ENCODE results near the gene CCDC148. TPM values are rescaled to one million over a fixed set of nuclear protein-coding genes. Genes with fewer than 3 reads are reported as not detected.

Gene CCDC148
- polyA plus RNA-seq, 1 experiment, result 0.22 TPM

DNA sequence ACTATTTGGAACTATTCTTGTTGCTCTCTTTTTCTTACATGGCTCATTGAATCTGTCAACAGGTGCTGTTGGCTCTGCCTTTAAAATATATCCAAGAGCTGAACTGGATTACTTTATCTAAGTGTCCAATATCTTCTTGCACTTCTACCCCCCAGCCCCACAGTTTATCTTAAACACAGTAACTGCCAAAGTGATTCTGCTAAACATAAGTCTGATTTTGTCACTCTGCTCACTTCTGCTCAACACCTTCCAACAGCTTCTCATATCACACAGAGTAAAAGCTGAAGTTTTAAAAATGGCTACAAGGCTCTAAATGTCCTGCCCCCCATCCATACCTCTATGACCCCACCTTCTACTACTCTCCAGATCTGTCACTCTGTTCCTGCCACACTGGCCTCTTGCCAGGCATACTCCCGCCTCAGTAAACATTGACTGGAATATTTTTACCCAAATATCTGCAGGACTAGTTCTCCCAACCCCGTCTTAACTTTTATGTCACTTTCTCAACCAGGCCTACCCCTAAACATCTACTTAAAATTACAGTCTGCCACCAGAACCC is 130.7 kb downstream of the CCDC148 start:
- Histone ChIP-seq H3K9me3 (ENCODE audit: control insufficient read depth, insufficient read depth, low read length) (no peaks in the 10 kb centered on the region), H3K27me3 (ENCODE audit: control insufficient read depth, insufficient read depth, low read length) (no peaks in the 10 kb centered on the region), H3K4me3 (ENCODE audit: low read depth, low read length) (no peak overlapping the region), H3K27ac (ENCODE audit: low read depth, low read length) (no peak overlapping the region)
- no peak for DNase-seq (ENCODE audit: low read depth, low spot score)
- TF ChIP-seq CTCF (IDR thresholded peaks at IDR 0.05; ENCODE audit: low read depth, low read length), result no peak
- CTCF ChIA-PET, result no interaction called here
- POLR2A ChIA-PET, result no interaction called here

DNA sequence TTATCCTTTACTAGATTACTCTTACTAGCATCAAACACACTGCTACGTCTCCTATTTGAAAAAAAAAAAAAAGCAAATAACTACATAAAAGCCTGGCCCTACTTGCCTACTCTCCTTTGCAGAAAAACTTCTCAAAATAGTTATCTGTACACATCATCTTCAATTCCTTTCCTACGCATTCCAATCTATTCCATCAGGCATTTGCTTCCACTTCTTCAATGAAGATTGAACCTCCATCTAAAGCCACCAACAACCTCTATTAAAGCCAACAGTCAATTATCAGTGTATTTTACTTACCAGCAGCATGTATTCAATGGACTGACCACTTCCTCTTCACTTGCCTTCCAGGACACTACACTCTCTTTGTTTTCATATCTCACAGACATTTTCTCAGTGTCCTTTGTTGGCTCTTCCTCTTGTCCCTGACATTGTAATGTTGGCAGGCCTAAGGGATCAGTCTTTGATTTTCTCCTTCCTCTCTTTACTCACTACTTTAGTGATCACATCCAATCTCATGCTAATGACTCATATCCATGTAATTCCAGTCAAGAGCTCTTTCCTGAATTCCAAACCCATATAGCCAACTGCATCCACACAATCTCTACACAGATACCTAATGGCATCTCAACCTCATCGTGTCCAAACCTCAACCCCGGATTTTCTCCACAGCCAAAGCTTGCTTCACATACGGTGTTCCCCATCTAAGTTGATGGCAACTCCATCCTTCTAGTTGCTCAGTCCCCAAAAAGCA is 131.3 kb downstream of the CCDC148 start:
- CTCF ChIA-PET, result no interaction called here
- no peaks in the 10 kb centered on the region for H3K27me3 ChIP-seq (ENCODE audit: control insufficient read depth, insufficient read depth, low read length)
- no peak for DNase-seq (ENCODE audit: low read depth, low spot score)
- POLR2A ChIA-PET, result no interaction called here
- TF ChIP-seq CTCF (IDR thresholded peaks at IDR 0.05; ENCODE audit: low read depth, low read length), result no peak
- no peaks in the 10 kb centered on the region for H3K9me3 ChIP-seq (ENCODE audit: control insufficient read depth, insufficient read depth, low read length)
- H3K4me3 ChIP-seq (ENCODE audit: low read depth, low read length), result no peak overlapping the region
- H3K27ac ChIP-seq (ENCODE audit: low read depth, low read length), result no peak overlapping the region

- no peak for TF ChIP-seq CTCF (IDR thresholded peaks at IDR 0.05; ENCODE audit: low read depth, low read length)
- CTCF ChIA-PET, result interaction anchor here (1.3 kb wide), 1 partner anchor 422 kb away, joined by 3 read pairs; no protein-coding TSS in a partner anchor
- POLR2A ChIA-PET, result no interaction called here
- Histone ChIP-seq H3K27ac (ENCODE audit: low read depth, low read length) (no peak overlapping the region), H3K27me3 (ENCODE audit: control insufficient read depth, insufficient read depth, low read length) (no peaks in the 10 kb centered on the region), H3K4me3 (ENCODE audit: low read depth, low read length) (no peak overlapping the region), H3K9me3 (ENCODE audit: control insufficient read depth, insufficient read depth, low read length) (no peaks in the 10 kb centered on the region)
- DNase-seq (ENCODE audit: low read depth, low spot score), result no peak
Observed at GRCh38 chr2:158323381-158323780, 133.2 kb downstream of the CCDC148 start.

DNA sequence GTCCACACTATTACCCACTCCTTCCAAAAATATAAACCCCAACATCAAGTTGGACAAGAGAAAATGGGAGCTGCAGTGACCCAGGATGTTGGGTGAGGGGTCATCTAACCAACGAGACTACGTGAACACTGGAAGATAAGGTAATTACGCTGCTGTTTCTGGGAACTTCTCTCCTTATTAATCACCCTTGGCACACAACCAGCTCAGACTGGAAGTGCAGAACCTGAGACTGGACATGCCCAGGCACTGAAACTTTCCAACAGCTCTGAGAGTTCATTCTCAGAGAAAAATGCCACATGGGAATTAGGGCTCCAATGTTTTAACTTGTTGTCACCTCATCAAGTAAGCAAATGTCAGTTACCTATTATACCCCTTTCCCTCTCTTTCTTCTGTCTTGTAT is 135.3 kb downstream of the CCDC148 start:
- H3K27me3 ChIP-seq (ENCODE audit: control insufficient read depth, insufficient read depth, low read length), result no peaks in the 10 kb centered on the region
- CTCF ChIA-PET, result no interaction called here
- no peak for DNase-seq (ENCODE audit: low read depth, low spot score)
- TF ChIP-seq CTCF (IDR thresholded peaks at IDR 0.05; ENCODE audit: low read depth, low read length), result no peak
- no peaks in the 10 kb centered on the region for H3K9me3 ChIP-seq (ENCODE audit: control insufficient read depth, insufficient read depth, low read length)
- POLR2A ChIA-PET, result no interaction called here
- no peak overlapping the region for H3K4me3 ChIP-seq (ENCODE audit: low read depth, low read length)
- H3K27ac ChIP-seq (ENCODE audit: low read depth, low read length), result no peak overlapping the region

GRCh38 chr2:158319269-158319668 is 137.3 kb downstream of the CCDC148 start:
- no peak overlapping the region for H3K4me3 ChIP-seq (ENCODE audit: low read depth, low read length)
- H3K27ac ChIP-seq (ENCODE audit: low read depth, low read length), result no peak overlapping the region
- ChIA-PET CTCF (no interaction called here), POLR2A (no interaction called here)
- no peak for DNase-seq (ENCODE audit: low read depth, low spot score)
- no peak for TF ChIP-seq CTCF (IDR thresholded peaks at IDR 0.05; ENCODE audit: low read depth, low read length)
- no peaks in the 10 kb centered on the region for H3K9me3 ChIP-seq (ENCODE audit: control insufficient read depth, insufficient read depth, low read length)
- H3K27me3 ChIP-seq (ENCODE audit: control insufficient read depth, insufficient read depth, low read length), result no peaks in the 10 kb centered on the region
